Stimulated activated naive CD8-positive, alpha-beta T cell treated with anti-CD3 and anti-CD28 coated beads, Interleukin-15, Interleukin-2, amounts not matched to agents 100 ng/mL and 50 ng/mL, for 24 hours (primary cell): ENCODE measurements around the gene VSNL1.

Experiments used
- H3K27ac Mint-ChIP-seq: one replicate; pipeline ENCODE4 v1.8.0; 2021; ENCODE audit warnings: mild to moderate bottlenecking, mixed read lengths
- H3K27me3 Mint-ChIP-seq: one replicate; pipeline ENCODE4 v1.8.0; 2021; ENCODE audit warnings: mixed read lengths
- H3K36me3 Mint-ChIP-seq: one replicate; pipeline ENCODE4 v1.8.0; 2021; ENCODE audit warnings: low read depth, mixed read lengths
- H3K4me1 Mint-ChIP-seq: one replicate; pipeline ENCODE4 v1.8.0; 2021; ENCODE audit warnings: low read depth, mixed read lengths
- H3K4me3 Mint-ChIP-seq: one replicate; pipeline ENCODE4 v1.8.0; 2021; ENCODE audit warnings: mild to moderate bottlenecking, mixed read lengths
- H3K9me3 Mint-ChIP-seq: one replicate; pipeline ENCODE4 v1.8.0; 2021; ENCODE audit warnings: mixed read lengths

Gene VSNL1

GRCh38 chr2:17540093-17540812 is at the start of gene VSNL1:
TSS of gene VSNL1 (plus strand) at chr2:17540696. CDS start at chr2:17592075, 51,379 bp downstream.
- Mint-ChIP-seq H3K27ac (no peak within 1 kb of the TSS), H3K9me3 (no peaks in the 10 kb centered on the region), H3K36me3 (no peaks in the 10 kb centered on the region), H3K27me3 (peaks cover 68% of the 10 kb centered on the region), H3K4me1 (no peaks in the 10 kb centered on the region), H3K4me3 (no peak within 1 kb of the TSS)

- H3K36me3 Mint-ChIP-seq, result no peaks in the 10 kb centered on the region
- no peak overlapping the region for H3K4me3 Mint-ChIP-seq
- H3K27ac Mint-ChIP-seq, result no peak overlapping the region
- H3K27me3 Mint-ChIP-seq, result peaks cover 2% of the 10 kb centered on the region
- no peaks in the 10 kb centered on the region for H3K4me1 Mint-ChIP-seq
- no peaks in the 10 kb centered on the region for H3K9me3 Mint-ChIP-seq
Measured at GRCh38 chr2:17495590-17495989, 44.9 kb upstream of the VSNL1 start.

- Mint-ChIP-seq H3K27me3 (peaks cover 5% of the 10 kb centered on the region), H3K27ac (no peak overlapping the region), H3K4me1 (no peaks in the 10 kb centered on the region), H3K36me3 (no peaks in the 10 kb centered on the region), H3K9me3 (no peaks in the 10 kb centered on the region), H3K4me3 (no peak overlapping the region)
Measured at GRCh38 chr2:17497718-17498117, 42.8 kb upstream of the VSNL1 start.

GRCh38 chr2:17506736-17507616 is 33.5 kb upstream of the VSNL1 start:
- Mint-ChIP-seq H3K4me3 (no peak overlapping the region), H3K4me1 (no peaks in the 10 kb centered on the region), H3K36me3 (no peaks in the 10 kb centered on the region), H3K27ac (no peak overlapping the region), H3K27me3 (peaks cover 7% of the 10 kb centered on the region), H3K9me3 (peaks cover 4% of the 10 kb centered on the region)

GRCh38 chr2:17515652-17516051 is 24.8 kb upstream of the VSNL1 start:
- H3K4me3 Mint-ChIP-seq, result no peak overlapping the region
- no peaks in the 10 kb centered on the region for H3K9me3 Mint-ChIP-seq

GRCh38 chr2:17517481-17518211 is 22.9 kb upstream of the VSNL1 start:
- H3K9me3 Mint-ChIP-seq, result no peaks in the 10 kb centered on the region
- H3K27ac Mint-ChIP-seq, result no peak overlapping the region
- no peak overlapping the region for H3K4me3 Mint-ChIP-seq
- no peaks in the 10 kb centered on the region for H3K36me3 Mint-ChIP-seq
- H3K27me3 Mint-ChIP-seq, result peaks cover 38% of the 10 kb centered on the region
- no peaks in the 10 kb centered on the region for H3K4me1 Mint-ChIP-seq

More at GRCh38 chr2:17515652-17516051, 24.8 kb upstream of the VSNL1 start:
- no peaks in the 10 kb centered on the region for H3K36me3 Mint-ChIP-seq
- H3K27ac Mint-ChIP-seq, result no peak overlapping the region
- H3K27me3 Mint-ChIP-seq, result peaks cover 31% of the 10 kb centered on the region
- no peaks in the 10 kb centered on the region for H3K4me1 Mint-ChIP-seq

GRCh38 chr2:17518212-17519154 is 22.0 kb upstream of the VSNL1 start, which contains the start of gene RAD51AP2:
TSS of gene RAD51AP2 (minus strand) at chr2:17518440. CDS start at chr2:17518415, 25 bp downstream.
- no peak within 1 kb of the TSS for H3K4me3 Mint-ChIP-seq
- no peak within 1 kb of the TSS for H3K27ac Mint-ChIP-seq
- no peaks in the 10 kb centered on the region for H3K4me1 Mint-ChIP-seq
- H3K27me3 Mint-ChIP-seq, result peaks cover 38% of the 10 kb centered on the region
- H3K36me3 Mint-ChIP-seq, result no peaks in the 10 kb centered on the region
- no peaks in the 10 kb centered on the region for H3K9me3 Mint-ChIP-seq

GRCh38 chr2:17519486-17519885 is 21.0 kb upstream of the VSNL1 start:
- Mint-ChIP-seq H3K27me3 (peaks cover 38% of the 10 kb centered on the region), H3K9me3 (no peaks in the 10 kb centered on the region), H3K4me3 (no peak overlapping the region), H3K4me1 (no peaks in the 10 kb centered on the region), H3K36me3 (no peaks in the 10 kb centered on the region), H3K27ac (no peak overlapping the region)

- no peaks in the 10 kb centered on the region for H3K4me1 Mint-ChIP-seq
- H3K4me3 Mint-ChIP-seq, result no peak overlapping the region
- H3K36me3 Mint-ChIP-seq, result no peaks in the 10 kb centered on the region
- no peak overlapping the region for H3K27ac Mint-ChIP-seq
- no peaks in the 10 kb centered on the region for H3K9me3 Mint-ChIP-seq
- peaks cover 47% of the 10 kb centered on the region for H3K27me3 Mint-ChIP-seq
Measured at GRCh38 chr2:17520761-17521160, 19.7 kb upstream of the VSNL1 start.

GRCh38 chr2:17521621-17522020 is 18.9 kb upstream of the VSNL1 start:
- no peaks in the 10 kb centered on the region for H3K9me3 Mint-ChIP-seq
- peaks cover 48% of the 10 kb centered on the region for H3K27me3 Mint-ChIP-seq
- no peak overlapping the region for H3K4me3 Mint-ChIP-seq
- no peak overlapping the region for H3K27ac Mint-ChIP-seq
- H3K4me1 Mint-ChIP-seq, result no peaks in the 10 kb centered on the region
- no peaks in the 10 kb centered on the region for H3K36me3 Mint-ChIP-seq

- Mint-ChIP-seq H3K9me3 (no peaks in the 10 kb centered on the region), H3K36me3 (no peaks in the 10 kb centered on the region), H3K4me1 (no peaks in the 10 kb centered on the region), H3K4me3 (no peak overlapping the region), H3K27ac (no peak overlapping the region), H3K27me3 (peaks cover 47% of the 10 kb centered on the region)
Measured at GRCh38 chr2:17522303-17522702, 18.2 kb upstream of the VSNL1 start.

GRCh38 chr2:17529771-17530170 is 10.7 kb upstream of the VSNL1 start:
- Mint-ChIP-seq H3K36me3 (no peaks in the 10 kb centered on the region), H3K9me3 (no peaks in the 10 kb centered on the region), H3K27me3 (peaks cover 13% of the 10 kb centered on the region), H3K4me1 (no peaks in the 10 kb centered on the region), H3K27ac (no peak overlapping the region), H3K4me3 (no peak overlapping the region)

- Mint-ChIP-seq H3K36me3 (no peaks in the 10 kb centered on the region), H3K27me3 (peaks cover 22% of the 10 kb centered on the region), H3K27ac (no peak overlapping the region), H3K9me3 (no peaks in the 10 kb centered on the region), H3K4me1 (no peaks in the 10 kb centered on the region), H3K4me3 (no peak overlapping the region)
Measured at GRCh38 chr2:17533546-17533945, 7.0 kb upstream of the VSNL1 start.

- peaks cover 49% of the 10 kb centered on the region for H3K27me3 Mint-ChIP-seq
- H3K36me3 Mint-ChIP-seq, result no peaks in the 10 kb centered on the region
- no peak overlapping the region for H3K4me3 Mint-ChIP-seq
- H3K9me3 Mint-ChIP-seq, result no peaks in the 10 kb centered on the region
- H3K4me1 Mint-ChIP-seq, result no peaks in the 10 kb centered on the region
- no peak overlapping the region for H3K27ac Mint-ChIP-seq
Measured at GRCh38 chr2:17536416-17536815, 4.1 kb upstream of the VSNL1 start.
